HG02642 (cell line): ENCODE data around the gene TNPO2.
A peak's percentile ranks its signal among the peaks of the same experiment; 100 is the strongest.

Source experiments
- ATAC-seq: cut with Tn5 transposase; IDR thresholded peaks from one replicate; pipeline ENCODE4 v1.9.1; 2021; ENCODE audit warnings: mild to moderate bottlenecking; ENCODE audit not compliant: unreplicated experiment, poor library complexity

The TNPO2 gene

GRCh38 chr19:12723641-12724426 lies at the start of gene TNPO2:
Gene TNPO2 (minus strand): TSS chr19:12723932. CDS start chr19:12720977, 2,955 bp downstream.
- ATAC-seq = peak; percentile 28

- no peak for ATAC-seq
Observed at GRCh38 chr19:12772323-12772722, 48.6 kb upstream of the TNPO2 start.

- ATAC-seq = no peak
Observed at GRCh38 chr19:12770922-12771321, 47.2 kb upstream of the TNPO2 start.

GRCh38 chr19:12769689-12770088 lies 46.0 kb upstream of the TNPO2 start:
- ATAC-seq = no peak

GRCh38 chr19:12767666-12768065 lies 43.9 kb upstream of the TNPO2 start:
- ATAC-seq = no peak

- no peak for ATAC-seq
Observed at GRCh38 chr19:12767150-12767549, 43.4 kb upstream of the TNPO2 start.

GRCh38 chr19:12766051-12766521 lies 42.4 kb upstream of the TNPO2 start:
- ATAC-seq = peak; percentile 62

- no peak for ATAC-seq
Observed at GRCh38 chr19:12764698-12765097, 41.0 kb upstream of the TNPO2 start.

GRCh38 chr19:12763100-12763499 lies 39.4 kb upstream of the TNPO2 start:
- ATAC-seq = no peak

- no peak for ATAC-seq
Observed at GRCh38 chr19:12759686-12760085, 36.0 kb upstream of the TNPO2 start.

- ATAC-seq = peak; percentile 51
Observed at GRCh38 chr19:12757544-12758274, 34.0 kb upstream of the TNPO2 start.

GRCh38 chr19:12756150-12756883 lies 32.6 kb upstream of the TNPO2 start:
- no peak for ATAC-seq

GRCh38 chr19:12754465-12755196 lies 30.9 kb upstream of the TNPO2 start:
- ATAC-seq = no peak

GRCh38 chr19:12752056-12752781 lies 28.5 kb upstream of the TNPO2 start:
- no peak for ATAC-seq

GRCh38 chr19:12751635-12752034 lies 27.9 kb upstream of the TNPO2 start, which contains the start of gene BEST2:
Gene BEST2 (plus strand): TSS chr19:12751791. CDS start chr19:12752593, 802 bp downstream.
- no peak for ATAC-seq

- ATAC-seq = no peak
Observed at GRCh38 chr19:12750851-12751250, 27.1 kb upstream of the TNPO2 start.

- no peak for ATAC-seq
Observed at GRCh38 chr19:12749938-12750521, 26.3 kb upstream of the TNPO2 start.

- no peak for ATAC-seq
Observed at GRCh38 chr19:12748489-12748888, 24.8 kb upstream of the TNPO2 start.
